Activated CD4-positive, alpha-beta T cell treated with anti-CD3 and anti-CD28 coated beads, Interleukin-2, amount 50 U/mL, for 1 hour (primary cell): ENCODE data around the gene EOGT.

Experiments used
- DNase-seq: peaks from one replicate; pipeline ENCODE4 v3.0.0-alpha.2; 2020

The EOGT gene

GRCh38 chr3:69008980-69009379, 4.5 kb downstream of the EOGT start:
- no peak for DNase-seq

DNA sequence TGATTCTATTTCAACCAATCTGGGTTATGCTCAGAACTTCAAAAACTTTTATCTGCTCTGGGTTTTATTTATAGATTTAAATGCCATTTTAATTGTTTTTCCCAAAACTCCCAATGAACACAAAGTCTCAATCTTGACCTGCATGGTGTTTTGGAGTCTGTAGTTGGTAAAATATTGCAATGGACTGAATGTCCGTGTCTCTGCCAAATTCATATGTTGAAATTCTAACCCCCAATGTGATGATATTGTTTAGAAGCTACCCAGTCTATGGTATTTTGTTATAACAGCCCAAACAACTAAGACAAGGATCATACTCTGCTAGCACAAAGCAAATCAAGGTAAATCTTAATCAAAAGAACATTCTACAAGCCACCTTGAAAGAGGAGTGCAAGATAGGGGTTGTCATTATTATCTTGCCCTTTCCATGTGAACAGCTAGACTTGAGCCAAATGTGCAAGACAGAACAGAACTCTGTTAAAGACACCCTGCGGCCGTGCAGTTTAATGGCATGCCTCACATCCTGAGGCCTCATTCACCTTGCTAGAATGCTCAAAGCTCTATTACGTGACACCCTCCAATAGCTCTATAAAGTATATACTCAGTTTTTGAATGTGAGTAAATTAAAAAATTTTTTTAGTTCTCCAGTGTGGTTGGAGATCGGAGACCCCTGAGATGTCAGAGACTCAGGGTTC, 7.5 kb downstream of the EOGT start:
- no peak for DNase-seq

- DNase-seq: no peak
Measured at GRCh38 chr3:69005071-69005790, 8.3 kb downstream of the EOGT start.

- no peak for DNase-seq
Measured at GRCh38 chr3:69004138-69004537, 9.3 kb downstream of the EOGT start.

- DNase-seq: no peak
Measured at GRCh38 chr3:68999605-69000004, 13.9 kb downstream of the EOGT start.

DNA sequence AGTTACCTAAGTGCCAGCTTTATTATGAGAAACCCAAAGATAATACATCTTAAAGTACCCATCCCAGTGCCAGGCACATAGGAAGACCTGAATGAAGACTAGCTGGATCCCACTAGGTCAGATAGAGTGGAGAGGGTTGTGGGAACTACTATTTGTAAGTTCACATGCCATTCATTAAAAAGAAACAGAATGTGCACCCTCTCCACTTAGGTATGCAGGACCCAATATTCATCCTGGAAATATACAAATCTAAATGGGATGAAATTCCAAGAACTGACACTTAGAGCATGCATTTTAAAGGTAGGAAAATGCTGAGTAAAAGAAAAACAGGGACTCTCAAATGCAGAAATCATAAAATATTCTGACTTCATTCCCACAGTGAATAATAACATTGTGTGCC, 14.3 kb downstream of the EOGT start:
- DNase-seq: no peak

DNA sequence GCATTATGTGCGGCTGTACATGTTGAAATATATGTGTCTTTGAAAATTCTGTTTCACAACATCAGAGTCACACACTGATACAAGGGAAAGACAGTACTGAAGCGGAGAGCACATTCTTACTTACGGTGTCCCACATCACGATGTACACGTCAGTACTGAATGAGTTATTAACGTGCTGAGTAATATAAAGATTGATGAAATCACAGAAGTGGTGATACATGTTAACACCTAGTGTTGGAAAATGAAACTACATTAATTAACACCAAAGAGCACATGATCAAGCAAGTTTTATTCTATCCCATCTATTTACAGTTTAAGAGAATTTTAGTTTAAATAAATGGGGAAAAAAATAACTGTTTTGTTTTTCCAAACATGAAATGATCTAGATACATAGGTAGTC, 15.6 kb downstream of the EOGT start:
- no peak for DNase-seq

GRCh38 chr3:68996356-68996995, 17.0 kb downstream of the EOGT start:
- DNase-seq: no peak

DNA sequence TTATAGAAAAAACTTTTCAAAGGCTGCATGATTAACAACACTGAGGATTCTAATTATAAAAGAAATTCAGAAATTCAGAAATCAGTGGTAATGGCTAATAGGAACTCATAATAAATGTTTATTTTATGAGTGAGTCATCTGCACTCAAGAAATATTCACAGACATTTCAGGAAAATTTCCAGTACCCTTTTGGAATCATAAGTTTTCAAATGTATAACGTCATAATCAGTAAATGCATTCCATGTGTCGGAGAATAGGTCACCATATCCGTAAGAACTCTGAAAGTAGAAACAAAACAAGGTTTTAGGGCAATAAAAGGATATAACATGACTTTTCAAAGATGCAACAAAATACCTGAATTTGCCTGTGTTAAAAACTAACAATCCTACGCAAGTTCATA, 24.7 kb downstream of the EOGT start:
- DNase-seq: no peak

DNA sequence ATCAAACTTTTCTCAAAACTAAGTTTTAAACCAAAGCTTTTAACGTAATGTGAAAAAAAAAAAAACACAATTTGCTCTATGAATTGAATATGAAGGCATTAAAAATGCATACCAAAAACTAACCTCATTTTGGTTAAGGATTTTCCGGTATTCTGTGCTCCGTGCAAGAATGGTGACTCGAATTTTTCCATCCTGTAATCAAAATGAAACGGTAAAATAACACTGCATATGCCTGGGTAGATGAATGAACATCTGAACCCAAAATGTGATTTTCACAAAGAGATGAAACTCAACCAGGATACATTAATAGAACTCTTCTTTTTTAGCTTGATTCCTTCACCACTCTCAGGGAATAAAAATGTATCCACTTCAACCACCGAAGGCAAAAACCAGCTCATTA, 26.2 kb downstream of the EOGT start:
- DNase-seq: no peak

DNA sequence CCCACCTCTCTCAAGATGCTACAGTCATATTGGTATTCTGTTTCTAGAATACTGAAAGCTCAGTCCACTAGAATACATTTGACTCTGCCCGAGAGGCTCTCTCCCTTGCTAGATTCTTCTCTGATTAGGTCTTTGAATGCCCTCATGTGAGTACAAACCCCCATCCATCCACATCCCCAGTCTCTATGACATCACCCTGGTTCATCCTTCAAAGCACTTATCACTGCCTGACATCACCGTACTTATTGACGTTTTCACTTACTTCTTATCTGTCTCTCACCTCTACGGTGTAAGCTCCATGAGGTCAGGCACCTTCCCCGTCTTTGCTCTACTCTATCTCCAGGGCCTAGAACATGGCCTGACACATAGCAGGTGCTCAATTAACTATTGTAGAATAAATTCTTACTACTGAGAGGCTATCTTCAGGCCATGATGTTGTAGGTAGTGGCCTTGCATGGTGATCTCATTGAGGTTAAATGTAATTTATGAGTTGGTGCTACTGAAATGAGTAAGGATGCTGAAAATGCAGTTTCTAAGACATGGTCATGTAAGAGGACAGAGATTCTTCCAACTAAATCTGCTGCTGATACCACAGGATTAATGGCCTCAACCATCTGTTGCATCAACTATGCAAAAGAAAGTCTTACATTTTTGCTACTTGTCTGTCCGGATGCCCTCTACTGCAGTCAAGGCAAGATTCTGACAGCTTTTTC, 26.8 kb downstream of the EOGT start:
- DNase-seq: no peak

DNA sequence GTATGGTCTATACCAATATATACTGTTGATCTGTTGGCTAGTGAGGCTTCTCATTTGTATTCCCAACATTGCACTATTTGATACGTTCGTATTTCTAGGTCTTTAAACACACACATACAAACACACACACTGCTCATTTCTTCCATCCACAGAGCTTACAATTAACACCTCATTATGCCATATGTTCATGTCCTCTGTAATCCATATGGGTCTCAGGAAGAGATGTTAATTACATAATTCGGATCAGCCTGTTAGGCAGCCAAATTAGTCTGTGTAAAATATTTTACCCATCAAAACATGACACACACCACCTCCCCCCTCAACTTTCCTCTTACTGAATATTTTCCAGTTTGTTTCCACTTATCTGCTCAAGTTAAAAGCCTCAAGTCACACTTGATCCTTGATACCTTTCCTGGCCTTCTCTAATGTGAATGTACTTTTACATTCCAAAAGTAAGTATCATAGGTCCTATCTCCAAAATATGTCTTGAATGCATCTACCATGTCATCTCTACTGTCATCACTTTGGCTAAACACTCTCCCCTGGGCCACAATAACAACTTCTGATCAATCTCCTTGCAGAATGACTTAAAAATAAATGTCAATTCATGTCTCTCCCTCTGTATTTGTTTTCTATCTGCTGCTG, 28.2 kb downstream of the EOGT start:
- DNase-seq: no peak

DNA sequence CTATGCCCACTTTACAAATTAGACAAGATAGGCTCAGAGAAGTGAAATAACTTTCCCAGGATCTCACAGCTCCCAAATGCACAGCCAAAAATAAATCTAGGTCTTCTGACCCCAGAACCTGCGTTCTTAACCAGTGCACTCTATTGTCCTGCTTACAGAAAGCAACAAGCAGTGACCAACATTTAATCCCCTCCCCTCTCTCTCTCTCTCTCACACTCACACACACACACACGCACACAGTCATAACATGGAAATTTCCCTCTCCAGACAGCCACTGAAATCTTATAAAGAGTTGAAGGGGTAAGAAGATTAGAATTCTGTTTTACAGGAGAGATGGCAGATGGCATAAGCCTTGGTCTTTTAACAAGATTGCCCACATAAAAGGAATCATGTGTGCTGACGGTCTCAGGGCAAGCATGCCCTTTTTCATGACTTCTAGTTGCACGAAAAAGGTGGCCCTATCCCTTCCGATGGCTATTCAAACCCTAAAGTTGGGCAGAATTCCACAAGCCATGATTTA, 29.4 kb downstream of the EOGT start:
- DNase-seq: no peak

DNA sequence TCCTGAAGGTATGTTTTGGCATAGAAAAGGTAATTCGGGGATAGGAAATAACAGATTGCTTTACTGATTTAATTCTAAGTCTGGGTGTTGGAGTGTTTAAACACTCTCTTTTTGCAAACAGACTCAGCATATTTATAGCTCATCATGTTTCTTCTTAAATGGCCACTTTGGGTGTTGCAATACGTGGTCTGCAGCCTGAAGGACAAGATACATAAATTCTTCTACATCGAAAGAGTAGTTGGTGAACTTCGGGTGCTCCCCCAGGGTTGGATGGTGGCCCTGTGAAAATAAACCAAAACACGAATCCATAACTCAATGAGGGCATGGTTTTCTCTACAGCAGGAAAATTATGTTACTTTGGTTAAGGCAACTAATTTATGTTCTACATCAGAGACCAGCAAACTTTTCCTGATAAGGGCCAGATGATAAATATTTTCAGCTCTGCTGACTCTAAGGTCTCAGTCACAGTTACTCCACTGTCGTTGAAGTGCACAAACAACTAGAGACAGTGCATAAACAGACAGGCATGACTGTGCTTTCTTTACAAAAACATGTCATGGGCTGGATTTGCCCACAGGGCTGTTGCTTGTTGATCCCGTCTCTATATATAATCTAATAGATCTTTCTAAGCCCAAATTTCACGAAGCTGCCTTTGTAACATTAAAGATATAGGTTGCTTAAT, 35.9 kb downstream of the EOGT start:
- DNase-seq: no peak

DNA sequence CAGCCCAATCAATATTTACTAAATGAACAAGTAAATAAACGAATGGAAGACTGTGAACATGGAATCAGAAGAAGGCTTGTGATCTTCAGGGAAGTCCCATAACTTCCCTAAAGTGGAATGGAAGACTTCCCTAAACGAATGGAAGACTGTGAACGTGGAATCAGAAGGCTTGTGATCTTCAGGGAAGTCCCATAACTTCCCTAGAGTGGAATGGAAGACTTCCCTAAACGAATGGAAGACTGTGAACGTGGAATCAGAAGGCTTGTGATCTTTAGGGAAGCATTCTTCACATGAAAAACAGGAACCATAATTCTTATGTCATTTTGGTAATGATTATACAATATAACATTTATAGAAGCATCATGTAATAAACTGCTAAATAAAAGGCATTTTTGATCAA, 38.8 kb downstream of the EOGT start:
- no peak for DNase-seq

DNA sequence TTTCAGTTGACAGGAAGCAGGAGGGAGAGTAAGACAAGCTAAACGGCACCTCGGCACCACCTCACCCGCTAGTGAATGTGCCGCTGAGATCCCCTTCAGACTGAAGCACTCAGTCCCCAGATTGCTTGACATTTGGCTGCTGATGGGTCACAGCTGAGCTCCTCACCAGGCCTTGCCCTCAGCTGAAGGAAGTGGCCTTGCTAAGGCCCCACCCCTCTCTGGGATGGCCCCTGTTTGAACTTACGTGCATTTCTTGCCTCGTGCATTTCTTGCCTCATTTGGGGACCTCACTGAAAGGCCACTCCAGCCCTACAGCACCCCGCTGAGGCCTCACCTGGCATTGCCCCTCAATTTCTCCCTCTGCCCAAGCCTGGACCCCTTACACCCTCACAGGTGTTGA, 39.8 kb downstream of the EOGT start:
- DNase-seq: no peak

GRCh38 chr3:68972358-68972979, 41.0 kb downstream of the EOGT start:
- DNase-seq: peak; percentile 3

DNA sequence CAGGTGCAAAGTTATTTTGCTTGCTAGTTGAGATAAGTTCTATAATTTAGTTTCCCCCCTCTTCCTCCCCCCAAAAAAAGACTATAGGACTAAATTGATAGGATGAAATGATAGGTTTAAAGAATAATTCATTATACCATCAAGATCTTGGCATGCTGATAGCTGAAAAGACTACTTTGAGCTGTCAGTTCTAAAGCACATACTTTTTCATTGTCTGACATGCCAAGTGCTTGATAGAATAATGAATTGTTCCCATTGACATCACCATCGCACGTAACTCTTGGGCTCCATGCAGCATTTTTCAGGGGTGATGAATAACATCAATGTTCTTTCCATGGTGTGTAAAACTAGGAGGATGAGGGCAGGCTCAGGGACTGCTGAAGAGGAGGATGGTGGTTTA, 48.8 kb downstream of the EOGT start:
- DNase-seq: no peak

DNA sequence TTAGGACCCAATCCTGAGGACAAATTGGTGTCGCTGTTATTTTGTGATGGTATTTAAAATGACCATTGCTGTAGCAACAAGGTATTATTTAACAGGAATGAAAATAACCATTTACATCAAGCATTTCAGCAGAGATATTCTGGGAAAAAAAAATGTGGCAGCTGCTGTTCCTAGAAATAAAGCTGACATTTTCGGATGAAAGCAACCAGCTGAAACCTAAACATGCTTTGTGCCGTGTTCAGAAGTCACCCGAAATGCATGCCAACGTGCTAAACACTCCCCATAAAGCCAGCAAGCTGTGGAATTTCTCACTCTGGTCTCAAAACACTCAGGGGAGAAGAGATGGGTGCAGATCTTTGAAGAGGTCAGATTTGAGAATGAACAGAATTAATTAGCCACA, 49.6 kb downstream of the EOGT start:
- DNase-seq: no peak

DNA sequence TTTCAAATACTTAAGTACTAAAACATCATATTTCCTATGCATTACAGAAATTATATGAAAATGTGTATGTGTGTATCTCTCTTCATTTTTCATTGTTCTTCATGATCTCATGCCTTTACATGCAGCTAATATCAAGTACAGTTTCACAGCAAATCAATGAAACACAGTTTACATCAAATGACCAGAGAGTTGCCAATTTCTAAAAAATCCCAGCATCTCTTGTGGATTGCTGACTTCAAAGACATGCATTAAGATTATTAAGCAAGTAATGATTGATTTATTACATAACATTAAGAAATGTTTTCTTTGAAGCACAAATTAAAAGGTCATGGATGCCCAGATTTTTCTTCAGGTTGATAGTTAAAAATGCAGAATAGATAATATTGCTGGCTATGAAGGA, 50.1 kb downstream of the EOGT start:
- DNase-seq: no peak

- no peak for DNase-seq
Measured at GRCh38 chr3:68958932-68959331, 54.6 kb downstream of the EOGT start.

DNA sequence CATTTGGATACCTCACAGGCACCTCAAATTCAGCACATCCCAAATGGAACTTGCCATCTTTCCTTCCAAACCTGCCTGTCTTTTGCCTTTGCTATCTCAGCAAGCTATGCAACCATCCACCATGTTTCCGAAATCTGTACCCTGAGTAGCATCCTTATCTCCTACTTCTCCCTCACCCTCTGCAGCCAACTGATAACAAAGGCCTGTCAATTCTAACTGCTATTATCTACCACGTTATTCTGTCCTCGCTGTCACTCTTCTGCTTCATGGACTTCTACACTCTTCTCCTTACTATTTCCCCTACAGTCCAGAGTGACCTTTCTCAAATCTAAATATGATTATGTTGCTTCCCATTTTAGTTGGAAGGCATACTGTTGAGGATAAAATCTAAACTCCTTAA, 55.6 kb downstream of the EOGT start:
- DNase-seq: no peak
